DOHH2 (cell line): Measurements from ENCODE around the gene CDS2.

Experiments
- H3F3A ChIP-seq: fragments of 200-600 bp; sonication (generic), shearing (Covaris generic); 2 replicates; pipeline ENCODE4 v1.6.0; 2016; ENCODE audit warnings: antibody characterized with exemption, mild to moderate bottlenecking; ENCODE audit not compliant: control insufficient read depth, insufficient read depth
- H3K27ac ChIP-seq: fragments of 200-600 bp; sonication (generic); 2 replicates; pipeline ENCODE4 v1.5.1; 2014; ENCODE audit warnings: low read depth, mild to moderate bottlenecking, low read length, moderate library complexity
- H3K27me3 ChIP-seq: fragments of 200-600 bp; sonication (generic); 2 replicates; pipeline ENCODE4 v1.6.1; 2014; ENCODE audit warnings: mild to moderate bottlenecking, low read length, mixed read lengths; ENCODE audit not compliant: control insufficient read depth
- H3K36me3 ChIP-seq: fragments of 200-600 bp; sonication (generic); 2 replicates; pipeline ENCODE4 v1.6.1; 2014; ENCODE audit warnings: mild to moderate bottlenecking, low read length, moderate library complexity, mixed read lengths; ENCODE audit not compliant: control insufficient read depth
- H3K4me1 ChIP-seq: fragments of 200-600 bp; sonication (generic); 2 replicates; pipeline ENCODE4 v1.6.1; 2014; ENCODE audit warnings: mild to moderate bottlenecking, low read length, mixed read lengths; ENCODE audit not compliant: control insufficient read depth
- H3K4me2 ChIP-seq: fragments of 200-600 bp; sonication (generic); 2 replicates; pipeline ENCODE4 v1.6.0; 2014; ENCODE audit warnings: mild to moderate bottlenecking, low read length, moderate library complexity
- H3K4me3 ChIP-seq: fragments of 200-600 bp; sonication (generic); 2 replicates; pipeline ENCODE4 v1.5.1; 2014; ENCODE audit warnings: mild to moderate bottlenecking, low read length, mixed read lengths
- H3K79me2 ChIP-seq: fragments of 200-600 bp; sonication (generic); 2 replicates; pipeline ENCODE4 v1.6.1; 2014; ENCODE audit warnings: mild to moderate bottlenecking, low read length, mixed read lengths; ENCODE audit not compliant: control insufficient read depth
- H3K9me2 ChIP-seq: fragments of 200-600 bp; sonication (generic); replicated peaks from 2 replicates; pipeline ENCODE4 v1.6.1; 2014; ENCODE audit warnings: mild to moderate bottlenecking, low read length, mixed read lengths; ENCODE audit not compliant: control insufficient read depth
- H3K9me3 ChIP-seq: fragments of 200-600 bp; sonication (generic); 2 replicates; pipeline ENCODE4 v1.6.1; 2014; ENCODE audit warnings: antibody characterized with exemption, low read length, mixed read lengths; ENCODE audit not compliant: control insufficient read depth, insufficient read depth
- H4K20me1 ChIP-seq: fragments of 200-600 bp; sonication (generic); 2 replicates; pipeline ENCODE4 v1.6.0; 2014; ENCODE audit warnings: low read depth, mild to moderate bottlenecking, antibody characterized with exemption, low read length, moderate library complexity; ENCODE audit not compliant: control insufficient read depth, insufficient read depth
- EZH2phosphoT487 ChIP-seq: fragments of 200-600 bp; sonication (generic); IDR thresholded peaks from 2 replicates; pipeline ENCODE4 v1.6.1; 2017; ENCODE audit warnings: borderline replicate concordance, mild to moderate bottlenecking, antibody characterized with exemption, low read length, moderate library complexity, mixed read lengths
- TF ChIP-seq, protein P1 (sequence below): fragments of 200-600 bp; sonication (generic); IDR thresholded peaks from one replicate; pipeline ENCODE4 v1.5.1; 2014; ENCODE audit warnings: antibody characterized with exemption, mild to moderate bottlenecking, low read depth, low read length; ENCODE audit not compliant: poor library complexity, severe bottlenecking

Gene CDS2

DNA sequence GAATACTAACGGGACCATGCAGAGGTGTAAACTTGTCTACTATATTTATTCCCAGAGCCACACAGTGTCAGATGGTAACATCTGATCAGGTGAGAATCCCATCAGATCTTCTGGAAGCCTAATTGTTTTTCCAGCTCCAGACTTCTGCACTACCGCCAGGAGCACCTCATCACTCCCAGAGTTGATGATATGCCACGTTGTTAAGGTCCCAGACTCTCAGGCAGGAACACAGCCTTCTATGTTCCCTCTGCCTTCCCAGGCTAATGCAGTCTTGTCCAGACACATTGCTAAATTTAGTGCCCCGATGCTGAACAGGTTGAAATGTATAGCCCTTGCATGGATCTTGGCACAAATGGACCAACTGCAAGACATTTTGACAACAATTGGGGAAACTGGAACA is 103.7 kb downstream of the CDS2 start:
- H3K79me2 ChIP-seq, result no peaks in the 10 kb centered on the region

DNA sequence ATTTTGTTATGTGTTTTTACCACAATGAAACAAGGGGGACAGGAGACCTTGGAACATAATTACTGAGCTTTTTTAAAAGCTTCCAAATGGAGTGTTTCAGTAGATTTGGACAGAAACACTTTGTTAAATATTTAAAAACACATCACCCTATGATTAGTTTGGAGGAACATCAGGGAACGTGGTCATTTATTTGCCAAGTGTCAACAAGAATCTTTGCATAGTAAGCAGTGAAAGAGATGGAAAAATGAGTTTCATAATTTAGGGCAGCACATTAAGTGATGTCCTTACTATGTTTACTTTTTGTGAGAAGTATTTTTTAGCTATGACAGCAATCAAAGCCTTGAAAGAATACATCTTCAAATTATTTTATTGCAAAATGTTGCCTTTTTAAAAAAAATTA is 107.3 kb downstream of the CDS2 start:
- Histone ChIP-seq H3K9me3 (no peaks in the 10 kb centered on the region), H3K4me3 (no peak overlapping the region), H3F3A (no peaks in the 10 kb centered on the region), H3K36me3 (no peaks in the 10 kb centered on the region), H3K4me2 (no peak overlapping the region), H4K20me1 (no peaks in the 10 kb centered on the region), H3K79me2 (no peaks in the 10 kb centered on the region), H3K27ac (no peak overlapping the region), H3K9me2 (no peaks in the 10 kb centered on the region), H3K4me1 (peaks cover 7% of the 10 kb centered on the region), H3K27me3 (peaks cover 12% of the 10 kb centered on the region)
- TF ChIP-seq EZH2phosphoT487, result no peak
- TF ChIP-seq, protein P1, sequence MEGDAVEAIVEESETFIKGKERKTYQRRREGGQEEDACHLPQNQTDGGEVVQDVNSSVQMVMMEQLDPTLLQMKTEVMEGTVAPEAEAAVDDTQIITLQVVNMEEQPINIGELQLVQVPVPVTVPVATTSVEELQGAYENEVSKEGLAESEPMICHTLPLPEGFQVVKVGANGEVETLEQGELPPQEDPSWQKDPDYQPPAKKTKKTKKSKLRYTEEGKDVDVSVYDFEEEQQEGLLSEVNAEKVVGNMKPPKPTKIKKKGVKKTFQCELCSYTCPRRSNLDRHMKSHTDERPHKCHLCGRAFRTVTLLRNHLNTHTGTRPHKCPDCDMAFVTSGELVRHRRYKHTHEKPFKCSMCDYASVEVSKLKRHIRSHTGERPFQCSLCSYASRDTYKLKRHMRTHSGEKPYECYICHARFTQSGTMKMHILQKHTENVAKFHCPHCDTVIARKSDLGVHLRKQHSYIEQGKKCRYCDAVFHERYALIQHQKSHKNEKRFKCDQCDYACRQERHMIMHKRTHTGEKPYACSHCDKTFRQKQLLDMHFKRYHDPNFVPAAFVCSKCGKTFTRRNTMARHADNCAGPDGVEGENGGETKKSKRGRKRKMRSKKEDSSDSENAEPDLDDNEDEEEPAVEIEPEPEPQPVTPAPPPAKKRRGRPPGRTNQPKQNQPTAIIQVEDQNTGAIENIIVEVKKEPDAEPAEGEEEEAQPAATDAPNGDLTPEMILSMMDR, result no peak

More for the DNA sequence above, 103.7 kb downstream of the CDS2 start:
- peaks cover 12% of the 10 kb centered on the region for H3K27me3 ChIP-seq
- no peak overlapping the region for H3K27ac ChIP-seq
- no peak for TF ChIP-seq EZH2phosphoT487
- TF ChIP-seq, protein P1, result no peak
- H3F3A ChIP-seq, result no peaks in the 10 kb centered on the region
- peaks cover 7% of the 10 kb centered on the region for H3K4me1 ChIP-seq
- no peaks in the 10 kb centered on the region for H3K36me3 ChIP-seq
- no peak overlapping the region for H3K4me2 ChIP-seq
- H4K20me1 ChIP-seq, result no peaks in the 10 kb centered on the region
- no peaks in the 10 kb centered on the region for H3K9me2 ChIP-seq
- H3K9me3 ChIP-seq, result no peaks in the 10 kb centered on the region
- H3K4me3 ChIP-seq, result no peak overlapping the region

DNA sequence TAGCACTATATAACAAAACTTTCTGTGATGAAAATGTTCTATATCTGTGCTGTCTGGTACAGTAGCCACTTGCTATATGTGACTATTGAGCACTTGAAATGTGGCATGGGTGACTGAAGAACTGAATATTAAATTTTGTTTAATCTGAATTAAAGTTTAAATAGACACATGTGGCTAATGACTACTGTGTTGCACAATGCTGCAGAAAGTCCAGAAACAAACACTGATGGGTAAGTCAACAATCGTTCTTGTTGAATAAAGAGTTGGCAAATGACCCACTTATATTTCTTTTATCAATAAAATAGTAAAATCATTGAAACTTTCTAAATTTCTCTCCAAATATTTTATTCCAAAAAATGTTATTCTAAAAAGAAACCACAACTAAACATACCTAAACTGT is 108.2 kb downstream of the CDS2 start:
- Histone ChIP-seq H3K27ac (no peak overlapping the region), H4K20me1 (no peaks in the 10 kb centered on the region), H3K9me2 (no peaks in the 10 kb centered on the region), H3K4me1 (peaks cover 3% of the 10 kb centered on the region; the same call in 1 of the 2 replicates), H3K9me3 (no peaks in the 10 kb centered on the region), H3K36me3 (no peaks in the 10 kb centered on the region), H3K79me2 (no peaks in the 10 kb centered on the region), H3F3A (no peaks in the 10 kb centered on the region), H3K4me2 (no peak overlapping the region), H3K27me3 (peaks cover 12% of the 10 kb centered on the region), H3K4me3 (no peak overlapping the region)
- TF ChIP-seq, protein P1, result no peak
- TF ChIP-seq EZH2phosphoT487, result no peak
